Upper lobe of left lung (tissue), 4 donors: ENCODE results near the gene FOXI3.

Experiments used
- EP300 ChIP-seq, 4 donors: sonication (generic); formaldehyde crosslinking; IDR thresholded peaks; one replicate each; pipeline ENCODE4 v1.5.1; 2017; ENCODE audit warnings: antibody characterized with exemption in 4 of 4, control low read depth in 2 of 4
- POLR2A ChIP-seq, 4 donors: fragments of 450-650 bp; IDR thresholded peaks; one replicate each; pipeline ENCODE4 v1.5.1; 2016 to 2017; ENCODE audit warnings: antibody characterized with exemption in 4 of 4, mild to moderate bottlenecking in 2 of 4
- POLR2AphosphoS5 ChIP-seq, 2 donors: sonication (generic); formaldehyde crosslinking; IDR thresholded peaks; one replicate each; pipeline ENCODE4 v1.5.1; 2017; ENCODE audit warnings: antibody characterized with exemption in 2 of 2
- TF ChIP-seq, protein P1 (sequence below), 6 experiments: fragments of 450-650 bp in 4 of 6; fragments of 200-600 bp in 2 of 6; sonication (generic) in 2 of 6; IDR thresholded peaks; one replicate each; pipeline ENCODE4 v1.5.1; 2016 to 2019; ENCODE audit warnings: antibody characterized with exemption in 6 of 6

DNA sequence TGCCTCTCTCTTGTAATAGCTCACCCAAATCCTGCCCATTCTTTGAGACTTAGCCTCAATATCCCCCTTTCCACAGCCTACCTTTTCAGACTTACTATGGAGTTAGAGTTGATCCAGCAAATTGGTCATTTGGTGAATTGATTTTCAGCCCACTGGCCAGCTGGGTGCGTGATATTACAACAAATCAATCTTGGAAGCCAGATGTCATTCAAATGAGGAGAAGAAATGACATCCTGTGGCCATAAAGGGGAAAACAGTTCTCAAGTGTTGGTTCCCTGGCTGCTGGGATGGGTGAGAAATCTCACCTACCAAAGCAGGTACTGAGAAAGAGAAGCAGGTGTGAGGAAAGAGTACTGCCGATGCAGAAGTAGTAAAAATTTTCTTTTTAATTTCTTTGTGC, 36.7 kb upstream of the FOXI3 start:
- TF ChIP-seq POLR2AphosphoS5 (IDR thresholded peaks at IDR 0.05) (no peak), EP300 (IDR thresholded peaks at IDR 0.05) (no peak), POLR2A (IDR thresholded peaks at IDR 0.05) (no peak)
- TF ChIP-seq, protein P1, sequence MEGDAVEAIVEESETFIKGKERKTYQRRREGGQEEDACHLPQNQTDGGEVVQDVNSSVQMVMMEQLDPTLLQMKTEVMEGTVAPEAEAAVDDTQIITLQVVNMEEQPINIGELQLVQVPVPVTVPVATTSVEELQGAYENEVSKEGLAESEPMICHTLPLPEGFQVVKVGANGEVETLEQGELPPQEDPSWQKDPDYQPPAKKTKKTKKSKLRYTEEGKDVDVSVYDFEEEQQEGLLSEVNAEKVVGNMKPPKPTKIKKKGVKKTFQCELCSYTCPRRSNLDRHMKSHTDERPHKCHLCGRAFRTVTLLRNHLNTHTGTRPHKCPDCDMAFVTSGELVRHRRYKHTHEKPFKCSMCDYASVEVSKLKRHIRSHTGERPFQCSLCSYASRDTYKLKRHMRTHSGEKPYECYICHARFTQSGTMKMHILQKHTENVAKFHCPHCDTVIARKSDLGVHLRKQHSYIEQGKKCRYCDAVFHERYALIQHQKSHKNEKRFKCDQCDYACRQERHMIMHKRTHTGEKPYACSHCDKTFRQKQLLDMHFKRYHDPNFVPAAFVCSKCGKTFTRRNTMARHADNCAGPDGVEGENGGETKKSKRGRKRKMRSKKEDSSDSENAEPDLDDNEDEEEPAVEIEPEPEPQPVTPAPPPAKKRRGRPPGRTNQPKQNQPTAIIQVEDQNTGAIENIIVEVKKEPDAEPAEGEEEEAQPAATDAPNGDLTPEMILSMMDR (IDR thresholded peaks at IDR 0.05), result no peak
